PC-3 (cell line): ENCODE measurements around the gene MTIF3. TPM values are rescaled to one million over a fixed set of nuclear protein-coding genes. Genes with fewer than 3 reads are reported as not detected.

ENCODE experiments used
- ATAC-seq: fragments of 200-7000 bp; cut with Tn5 transposase; 2 replicates; pipeline ENCODE4 v1.9.1; 2020; ENCODE audit warnings: mild to moderate bottlenecking, moderate library complexity
- BruUV-seq: library from RNA; stranded (reverse); fragments of 400-500 nt; replicated peaks from 2 replicates; lab custom pipeline; 2021; lab: Mats Ljungman, UMichigan
- CTCF ChIA-PET: fragments of 300-600 bp; sonication (Branson Sonifier 250); formaldehyde crosslinking; loops from one replicate; lab custom pipeline; 2022; ENCODE audit warnings: antibody characterized with exemption; lab: Charles Lee
- POLR2A ChIA-PET: fragments of 300-600 bp; sonication (Branson Sonifier 250); formaldehyde crosslinking; loops from one replicate; lab custom pipeline; 2022; ENCODE audit warnings: antibody characterized with exemption; ENCODE audit not compliant: unreplicated experiment; lab: Charles Lee
- DNase-seq: peaks from one replicate; pipeline ENCODE4 v3.0.0-alpha.2; 2015
- H2AFZ ChIP-seq: fragments of 300-600 bp; sonication (generic); 2 replicates; pipeline ENCODE4 v1.6.0; 2016; ENCODE audit warnings: antibody characterized with exemption, low read length
- H3F3A ChIP-seq: fragments of 300-600 bp; sonication (generic); one replicate; pipeline ENCODE4 v1.6.0; 2017; ENCODE audit warnings: antibody characterized with exemption, low read length, control low read depth, mild to moderate bottlenecking; ENCODE audit not compliant: unreplicated experiment
- H3K27ac ChIP-seq: fragments of 300-600 bp; sonication (generic); 2 replicates; pipeline ENCODE4 v1.5.1; 2016; ENCODE audit warnings: mild to moderate bottlenecking, low read length
- H3K27me3 ChIP-seq: fragments of 300-600 bp; sonication (generic); 2 replicates; pipeline ENCODE4 v1.6.1; 2016; ENCODE audit warnings: low read length, mixed read lengths
- H3K36me3 ChIP-seq: fragments of 300-600 bp; sonication (generic); 2 replicates; pipeline ENCODE4 v1.6.1; 2016; ENCODE audit warnings: low read depth, mixed run types, low read length, mixed read lengths
- H3K4me1 ChIP-seq: fragments of 300-600 bp; sonication (generic); 2 replicates; pipeline ENCODE4 v1.5.1; 2016; ENCODE audit warnings: low read length; ENCODE audit not compliant: insufficient read depth
- H3K4me2 ChIP-seq: fragments of 300-600 bp; sonication (generic); 2 replicates; pipeline ENCODE4 v1.6.0; 2016; ENCODE audit warnings: low read length
- H3K4me3 ChIP-seq: fragments of 300-600 bp; sonication (generic); 2 replicates; pipeline ENCODE4 v1.5.1; 2016; ENCODE audit warnings: mild to moderate bottlenecking, low read length, mixed read lengths
- H3K79me2 ChIP-seq: fragments of 300-600 bp; sonication (generic); 2 replicates; pipeline ENCODE4 v1.6.1; 2017; ENCODE audit warnings: low read length, mixed read lengths
- H3K9ac ChIP-seq: fragments of 300-600 bp; sonication (generic); 2 replicates; pipeline ENCODE4 v1.6.0; 2016; ENCODE audit warnings: mild to moderate bottlenecking, low read length
- H3K9me2 ChIP-seq: fragments of 300-600 bp; sonication (generic); replicated peaks from 2 replicates; pipeline ENCODE4 v1.6.1; 2016; ENCODE audit warnings: mixed run types, low read length, mixed read lengths
- H3K9me3 ChIP-seq: fragments of 300-600 bp; sonication (generic); 2 replicates; pipeline ENCODE4 v1.6.1; 2016; ENCODE audit warnings: low read length, mixed read lengths
- H4K20me1 ChIP-seq: fragments of 300-600 bp; sonication (generic); 2 replicates; pipeline ENCODE4 v1.6.1; 2016; ENCODE audit warnings: low read length, mixed read lengths
- CTCF ChIP-seq: fragments of 300-600 bp; sonication (generic); conservative IDR thresholded peaks from 2 replicates; pipeline ENCODE4 v1.5.1; 2017; ENCODE audit warnings: antibody characterized with exemption, low read depth, mild to moderate bottlenecking, low read length
- EZH2 ChIP-seq: fragments of 300-600 bp; sonication (generic); IDR thresholded peaks from one replicate; pipeline ENCODE4 v1.6.1; 2017; ENCODE audit warnings: antibody characterized with exemption, mild to moderate bottlenecking, low read length; ENCODE audit not compliant: unreplicated experiment
- EZH2phosphoT487 ChIP-seq: fragments of 300-600 bp; sonication (generic); IDR thresholded peaks from 2 replicates; pipeline ENCODE4 v1.6.1; 2018; ENCODE audit warnings: mild to moderate bottlenecking, antibody characterized with exemption, low read length, borderline replicate concordance
- intact Hi-C: fragments of 100-400 bp; cut with micrococcal nuclease; formaldehyde crosslinking; loops from 2 replicates; pipeline ENCODE4 v1.9.0; 2023
- total RNA-seq: library from RNA; depleted of rRNA; stranded (reverse); fragments of >200 nt; gene quantifications from 2 replicates; pipeline ENCODE4 v1.2.3, GENCODE V29; 2014

Gene MTIF3
- total RNA-seq, 1 experiment from 2014 or later = 43.9 TPM

- H2AFZ ChIP-seq = no peak overlapping the region
- H3K9me2 ChIP-seq = no peaks in the 10 kb centered on the region
- peak; percentile 26 for DNase-seq
- H3K4me2 ChIP-seq = no peak overlapping the region
- TF ChIP-seq CTCF (no peak), EZH2phosphoT487 (no peak), EZH2 (no peak)
- no peaks in the 10 kb centered on the region for H4K20me1 ChIP-seq
- H3K27ac ChIP-seq = no peak overlapping the region
- POLR2A ChIA-PET = interaction anchor here (0.6 kb wide), 1 partner anchor 1038 kb away, joined by 4 read pairs; no protein-coding TSS in a partner anchor
- H3K4me1 ChIP-seq = peaks cover 23% of the 10 kb centered on the region
- CTCF ChIA-PET = no interaction called here
- no peaks in the 10 kb centered on the region for H3K79me2 ChIP-seq
- no peaks in the 10 kb centered on the region; the same call in 1 of the 2 replicates for H3K27me3 ChIP-seq
- no peaks in the 10 kb centered on the region for H3F3A ChIP-seq
- no peaks in the 10 kb centered on the region for H3K36me3 ChIP-seq
- no peak for ATAC-seq
- no peaks in the 10 kb centered on the region for H3K9me3 ChIP-seq
- intact Hi-C loops = loop anchor here (2.0 kb wide), 1 partner anchor 31 kb away; no protein-coding TSS in a partner anchor
- no peak overlapping the region for H3K4me3 ChIP-seq
- no peak overlapping the region for H3K9ac ChIP-seq
- BruUV-seq = no TSS peak
Observed at GRCh38 chr13:27405546-27406134, 44.7 kb downstream of the MTIF3 start.

- no peaks in the 10 kb centered on the region for H4K20me1 ChIP-seq
- H3K4me2 ChIP-seq = no peak overlapping the region
- BruUV-seq = no TSS peak
- H3K4me3 ChIP-seq = no peak overlapping the region
- no peaks in the 10 kb centered on the region for H3K79me2 ChIP-seq
- ATAC-seq = no peak
- no peaks in the 10 kb centered on the region for H3F3A ChIP-seq
- H3K9ac ChIP-seq = no peak overlapping the region
- no peak for DNase-seq
- H2AFZ ChIP-seq = no peak overlapping the region
- POLR2A ChIA-PET = no interaction called here
- H3K4me1 ChIP-seq = peaks cover 23% of the 10 kb centered on the region
- intact Hi-C loops = no loop called here
- TF ChIP-seq CTCF (no peak), EZH2 (no peak), EZH2phosphoT487 (no peak)
- no peaks in the 10 kb centered on the region; the same call in 1 of the 2 replicates for H3K27me3 ChIP-seq
- no peaks in the 10 kb centered on the region for H3K9me2 ChIP-seq
- H3K27ac ChIP-seq = no peak overlapping the region
- no peaks in the 10 kb centered on the region for H3K36me3 ChIP-seq
- CTCF ChIA-PET = no interaction called here
- no peaks in the 10 kb centered on the region for H3K9me3 ChIP-seq
Observed at GRCh38 chr13:27404680-27405079, 45.7 kb downstream of the MTIF3 start.

- H2AFZ ChIP-seq = peak overlapping the region; percentile 11; the same call in 1 of the 2 replicates
- POLR2A ChIA-PET = no interaction called here
- no peaks in the 10 kb centered on the region for H3K27me3 ChIP-seq
- peaks cover 23% of the 10 kb centered on the region for H3K4me1 ChIP-seq
- H3K36me3 ChIP-seq = no peaks in the 10 kb centered on the region
- no peaks in the 10 kb centered on the region for H3K9me3 ChIP-seq
- H3F3A ChIP-seq = no peaks in the 10 kb centered on the region
- H3K9ac ChIP-seq = no peak overlapping the region
- H3K4me2 ChIP-seq = peak overlapping the region; percentile 16; the same call in 1 of the 2 replicates
- BruUV-seq = no TSS peak
- CTCF ChIA-PET = no interaction called here
- no peak for ATAC-seq
- no peaks in the 10 kb centered on the region for H4K20me1 ChIP-seq
- DNase-seq = no peak
- TF ChIP-seq CTCF (no peak), EZH2 (no peak), EZH2phosphoT487 (no peak)
- H3K9me2 ChIP-seq = no peaks in the 10 kb centered on the region
- H3K27ac ChIP-seq = no peak overlapping the region
- H3K4me3 ChIP-seq = no peak overlapping the region
- intact Hi-C loops = no loop called here
- H3K79me2 ChIP-seq = no peaks in the 10 kb centered on the region
Observed at GRCh38 chr13:27403727-27404385, 46.5 kb downstream of the MTIF3 start.
